H1 (cell line): ENCODE data around the gene LDAH. TPM values are rescaled to one million over a fixed set of nuclear protein-coding genes. Genes with fewer than 3 reads are reported as not detected.

ENCODE experiments used
- CTCF ChIA-PET: fragments of 300-600 bp; sonication (Branson Sonifier 250); formaldehyde crosslinking; loops from one replicate; lab custom pipeline; 2021; ENCODE audit not compliant: partially characterized antibody; lab: Charles Lee
- POLR2A ChIA-PET: fragments of 300-600 bp; sonication (Branson Sonifier 250); formaldehyde crosslinking; loops from one replicate; lab custom pipeline; 2021; ENCODE audit warnings: inconsistent platforms; ENCODE audit not compliant: partially characterized antibody; lab: Charles Lee
- DNase-seq, 2 experiments: peaks; one replicate each; pipeline versions ENCODE4 v3.0.0 to v3.0.0-alpha.2; 2010 to 2022; ENCODE audit warnings: low spot score in 2 of 2, low read depth in 1 of 2, mixed read lengths in 1 of 2
- FAIRE-seq: peaks from 2 replicates; lab custom pipeline; 2011; peaks lifted over from hg19 to GRCh38; lab: Jason Lieb, UNC
- H2AFZ ChIP-seq: 2 replicates; pipeline ENCODE4 v1.8.1; 2012; ENCODE audit warnings: low read length, inconsistent platforms
- H2AK5ac ChIP-seq: 2 replicates; pipeline ENCODE4 v1.6.1; 2013; ENCODE audit warnings: low read depth, low read length
- H2BK120ac ChIP-seq: replicated peaks from 2 replicates; pipeline ENCODE3; 2013; ENCODE audit warnings: low read depth, low read length, inconsistent platforms
- H2BK12ac ChIP-seq: 2 replicates; pipeline ENCODE4 v1.6.1; 2013; ENCODE audit warnings: low read depth, low read length
- H2BK15ac ChIP-seq: 2 replicates; pipeline ENCODE4 v1.6.1; 2013; ENCODE audit warnings: low read length
- H2BK20ac ChIP-seq: 2 replicates; pipeline ENCODE4 v1.6.1; 2013; ENCODE audit warnings: low read length
- H2BK5ac ChIP-seq: 2 replicates; pipeline ENCODE4 v1.6.1; 2013; ENCODE audit warnings: low read depth, low read length
- H3K14ac ChIP-seq: 2 replicates; pipeline ENCODE4 v1.6.1; 2013; ENCODE audit warnings: inconsistent platforms; ENCODE audit not compliant: insufficient read length
- H3K18ac ChIP-seq: 2 replicates; pipeline ENCODE4 v1.6.1; 2013; ENCODE audit warnings: low read length; ENCODE audit errors: extremely low read depth
- H3K23ac ChIP-seq: 2 replicates; pipeline ENCODE4 v1.6.1; 2013; ENCODE audit warnings: inconsistent platforms; ENCODE audit not compliant: insufficient read length
- H3K23me2 ChIP-seq: 2 replicates; pipeline ENCODE4 v1.6.1; 2013; ENCODE audit warnings: low read depth, low read length
- H3K27ac ChIP-seq: 2 replicates; pipeline ENCODE4 v1.6.1; 2011; ENCODE audit warnings: low read depth, low read length, inconsistent platforms
- H3K27me3 ChIP-seq, 4 experiments: replicated peaks in 1 of 4; 1 replicate in 1 of 4; 2 replicates in 3 of 4; pipeline versions ENCODE4 v1.6.1 to v1.8.1; 2011 to 2013; ENCODE audit warnings: low read length in 3 of 4, mild to moderate bottlenecking in 3 of 4, inconsistent platforms in 2 of 4, mixed read lengths in 2 of 4, moderate library complexity in 1 of 4; ENCODE audit not compliant: control insufficient read depth in 3 of 4, insufficient read depth in 3 of 4; ENCODE audit errors: extremely low read depth in 1 of 4
- H3K36me3 ChIP-seq, 4 experiments: 2 replicates each; pipeline versions ENCODE4 v1.6.1 to v1.8.1; 2011 to 2013; ENCODE audit warnings: mild to moderate bottlenecking in 4 of 4, low read length in 3 of 4, moderate library complexity in 2 of 4, control low read depth in 1 of 4, inconsistent platforms in 1 of 4; ENCODE audit not compliant: insufficient read depth in 4 of 4, control insufficient read depth in 2 of 4
- H3K4ac ChIP-seq: replicated peaks from 2 replicates; pipeline ENCODE3; 2013; ENCODE audit warnings: low read length, low read depth, mixed read lengths, inconsistent platforms; ENCODE audit not compliant: insufficient read length
- H3K4me1 ChIP-seq, 4 experiments: replicated peaks in 1 of 4; 1 replicate in 1 of 4; 2 replicates in 3 of 4; pipeline versions ENCODE4 v1.6.1 to v1.8.1; 2011 to 2013; ENCODE audit warnings: low read length in 3 of 4, inconsistent platforms in 2 of 4, mixed read lengths in 1 of 4; ENCODE audit not compliant: insufficient read depth in 4 of 4, control insufficient read depth in 3 of 4
- H3K4me2 ChIP-seq, 2 experiments: 2 replicates each; pipeline versions ENCODE4 v1.6.1 to v1.8.1; 2011 to 2013; ENCODE audit warnings: low read depth in 2 of 2, low read length in 2 of 2, control low read depth in 1 of 2, inconsistent platforms in 1 of 2, mild to moderate bottlenecking in 1 of 2; ENCODE audit not compliant: insufficient read depth in 1 of 2
- H3K4me3 ChIP-seq, 4 experiments: fragments of 200-600, 300-600 bp in 1 of 4; sonication (generic), shearing (Covaris generic), sonication (Bioruptor Twin) in 1 of 4; 2 replicates each; pipeline versions ENCODE4 v1.5.1 to v1.8.1; 2011 to 2016; ENCODE audit warnings: low read length in 4 of 4, low read depth in 3 of 4, control low read depth in 2 of 4, inconsistent platforms in 2 of 4, mild to moderate bottlenecking in 2 of 4, mixed read lengths in 1 of 4, moderate library complexity in 1 of 4; ENCODE audit not compliant: insufficient read depth in 2 of 4; ENCODE audit errors: extremely low read depth in 1 of 4
- H3K56ac ChIP-seq: replicated peaks from 2 replicates; pipeline ENCODE3; 2013; ENCODE audit warnings: low read depth, mild to moderate bottlenecking, mixed read lengths, low read length, inconsistent platforms; ENCODE audit not compliant: insufficient read length
- H3K79me1 ChIP-seq: 2 replicates; pipeline ENCODE4 v1.6.1; 2013; ENCODE audit warnings: low read depth, low read length, control low read depth
- H3K79me2 ChIP-seq, 2 experiments: 2 replicates each; pipeline versions ENCODE4 v1.6.1 to v1.8.1; 2012 to 2013; ENCODE audit warnings: low read length in 2 of 2, mild to moderate bottlenecking in 2 of 2, inconsistent platforms in 1 of 2; ENCODE audit not compliant: insufficient read depth in 2 of 2, control insufficient read depth in 1 of 2
- H3K9ac ChIP-seq, 4 experiments: replicated peaks in 1 of 4; 1 replicate in 1 of 4; 2 replicates in 3 of 4; pipeline versions ENCODE4 v1.6.1 to v1.8.1; 2011 to 2013; ENCODE audit warnings: low read depth in 3 of 4, low read length in 3 of 4, control low read depth in 2 of 4, mild to moderate bottlenecking in 2 of 4, moderate library complexity in 2 of 4, inconsistent platforms in 1 of 4; ENCODE audit errors: extremely low read depth in 1 of 4
- H3K9me3 ChIP-seq, 2 experiments: 2 replicates each; pipeline versions ENCODE4 v1.6.1 to v1.8.1; 2012 to 2013; ENCODE audit warnings: mild to moderate bottlenecking in 2 of 2, moderate library complexity in 2 of 2, control low read depth in 1 of 2, inconsistent platforms in 1 of 2, low read depth in 1 of 2, low read length in 1 of 2, mixed read lengths in 1 of 2; ENCODE audit not compliant: insufficient read depth in 2 of 2
- H4K20me1 ChIP-seq, 2 experiments: replicated peaks in 1 of 2; 2 replicates each; pipeline versions ENCODE3 to v1.8.1; 2011 to 2013; ENCODE audit warnings: inconsistent platforms in 2 of 2, low read length in 2 of 2, mild to moderate bottlenecking in 1 of 2; ENCODE audit not compliant: insufficient read depth in 2 of 2, control insufficient read depth in 1 of 2
- H4K5ac ChIP-seq: 2 replicates; pipeline ENCODE4 v1.6.1; 2013; ENCODE audit warnings: low read length, low read depth, mixed read lengths, inconsistent platforms; ENCODE audit not compliant: insufficient read length
- H4K8ac ChIP-seq: 2 replicates; pipeline ENCODE4 v1.8.0; 2013; ENCODE audit warnings: mild to moderate bottlenecking, moderate library complexity, low read length, inconsistent platforms; ENCODE audit not compliant: insufficient read depth; ENCODE audit errors: extremely low read depth
- H4K91ac ChIP-seq: replicated peaks from 2 replicates; pipeline ENCODE3; 2013; ENCODE audit warnings: low read length, mixed read lengths, inconsistent platforms; ENCODE audit not compliant: insufficient read length
- JUN ChIP-seq: IDR thresholded peaks from 2 replicates; pipeline ENCODE4 v1.6.1; 2011; ENCODE audit warnings: low read depth, mild to moderate bottlenecking, improper control_type of control experiment, low read length
- PHF8 ChIP-seq: fragments of 200-600 bp; sonication (generic); conservative IDR thresholded peaks from 2 replicates; pipeline ENCODE4 v1.7.1; 2012; ENCODE audit warnings: low read depth, mild to moderate bottlenecking, inconsistent platforms, low read length, moderate library complexity
- RBBP5 ChIP-seq: IDR thresholded peaks from 2 replicates; pipeline ENCODE4 v1.7.1; 2012; ENCODE audit warnings: low read depth, mild to moderate bottlenecking, inconsistent platforms, low read length, moderate library complexity, borderline replicate concordance
- RFX5 ChIP-seq: IDR thresholded peaks from 2 replicates; pipeline ENCODE4 v1.6.1; 2011; ENCODE audit warnings: low read depth, low read length, improper control_type of control experiment, borderline replicate concordance
- SUZ12 ChIP-seq: fragments of 200-600 bp; sonication (generic); IDR thresholded peaks from 2 replicates; pipeline ENCODE4 v1.6.1; 2012; ENCODE audit warnings: mild to moderate bottlenecking, inconsistent platforms, low read length, moderate library complexity, mixed read lengths
- USF2 ChIP-seq: IDR thresholded peaks from 2 replicates; pipeline ENCODE4 v1.6.1; 2011; ENCODE audit warnings: low read length, improper control_type of control experiment
- WGBS, 2 experiments: shearing (Covaris generic) in 1 of 2; methylation state at CpG; one replicate each; pipeline versions ENCODE4 v1.1.6 to v1.1.7; 2013 to 2015; ENCODE audit warnings: low lambda C conversion rate in 2 of 2, mixed read lengths in 2 of 2, inconsistent platforms in 1 of 2, low coverage in 1 of 2, missing lambda C conversion rate in 1 of 2; ENCODE audit not compliant: insufficient replicate concordance in 2 of 2, insufficient coverage in 1 of 2, insufficient read length in 1 of 2; ENCODE audit errors: extremely low coverage in 1 of 2, missing lambda C conversion rate in 1 of 2; 5-methylcytosine and 5-hydroxymethylcytosine counted together
- polyA plus RNA-seq, 7 experiments: library from polyadenylated mRNA; depleted of rRNA in 3 of 7; stranded (reverse) in 5 of 7; unstranded in 2 of 7; fragments of >200 nt in 5 of 7; fragments of 200-250 nt in 2 of 7; gene quantifications; 1 replicate in 5 of 7; 2 replicates in 1 of 7; 4 replicates in 1 of 7; pipeline versions ENCODE4 v1.2.1 to v1.2.3, GENCODE V29; 2011 to 2013; ENCODE audit warnings: missing spikeins in 2 of 7, mixed read lengths in 2 of 7
- total RNA-seq: library from RNA; stranded (reverse); fragmentation: NEBNext Ultra II Directional; extraction: Animal tissue kit (Norgen Biotek cat#: 25700); gene quantifications from 2 replicates; pipeline ENCODE4 v1.2.1, GENCODE V29; 2021

Gene LDAH
- total and polyA plus RNA-seq, 2 of the 8 experiments (the other 6 are each of a cell fraction or from before 2014, with no cell fraction given): 10.9 to 26.3 TPM

- peaks cover 0 to 27% (median 13%) of the 10 kb centered on the region in 4 experiments; a peak in 6 of 7 replicates for H3K4me1 ChIP-seq
- H3K18ac ChIP-seq: no peak overlapping the region
- H3K23ac ChIP-seq: no peak overlapping the region
- H4K20me1 ChIP-seq: peaks cover 2 to 16% of the 10 kb centered on the region in 2 experiments
- DNase-seq: no peak
- H2BK5ac ChIP-seq: no peak overlapping the region
- H2BK120ac ChIP-seq: no peak overlapping the region
- H3K23me2 ChIP-seq: peaks cover 17% of the 10 kb centered on the region; the same call in 1 of the 2 replicates
- no peak overlapping the region for H3K4ac ChIP-seq
- no peak overlapping the region for H4K8ac ChIP-seq
- no peaks in the 10 kb centered on the region for H3K79me2 ChIP-seq
- H4K5ac ChIP-seq: no peak overlapping the region
- no peak overlapping the region for H3K9ac ChIP-seq
- no peak overlapping the region for H2AFZ ChIP-seq
- H3K27me3 ChIP-seq: peaks cover 88 to 96% (median 96%) of the 10 kb centered on the region in 4 experiments
- no peak overlapping the region for H3K14ac ChIP-seq
- no peak overlapping the region for H3K27ac ChIP-seq
- H4K91ac ChIP-seq: no peak overlapping the region
- H2BK20ac ChIP-seq: no peak overlapping the region
- no peak overlapping the region for H2BK12ac ChIP-seq
- ChIA-PET CTCF (interaction anchor here (0.6 to 8.9 kb wide), 7 partner anchors 9 to 1343 kb away, joined by 3 to 266 read pairs (median 6); partner anchors contain the start of gene HS1BP3), POLR2A (interaction anchor here (1.6 to 2.2 kb wide), 3 partner anchors 8 to 220 kb away, joined by 5 to 8 read pairs (median 8); partner anchors contain the start of genes HS1BP3 and RHOB)
- no peaks in the 10 kb centered on the region; a peak in 1 of 4 replicates for H3K9me3 ChIP-seq
- 0% methylated on average over 20 of the region's 62 CpGs; no CpG with 5 or more reads in 1 of the 2 experiments for WGBS, 2 experiments
- H3K79me1 ChIP-seq: no peaks in the 10 kb centered on the region
- no peak overlapping the region for H3K56ac ChIP-seq
- H2BK15ac ChIP-seq: no peak overlapping the region
- peak overlapping the region; percentile 67 to 88 for H3K4me2 ChIP-seq
- peaks cover 0 to 5% (median 0%) of the 10 kb centered on the region in 4 experiments; a peak in 1 of 8 replicates for H3K36me3 ChIP-seq
- peak overlapping the region; percentile 40 to 76 (median 48) for H3K4me3 ChIP-seq
- no peak for FAIRE-seq
- H2AK5ac ChIP-seq: no peak overlapping the region
- TF ChIP-seq JUN (no peak), RFX5 (no peak), RBBP5 (no peak), PHF8 (no peak), SUZ12 (no peak), USF2 (no peak)
Observed at GRCh38 chr2:20667151-20667530, 155.8 kb downstream of the LDAH start.
